Activated naive CD4-positive, alpha-beta T cell treated with anti-CD3 and anti-CD28 coated beads, Interleukin-2, amount 50 U/mL, for 72 hours (primary cell): Measurements from ENCODE around the gene PRDM12. TPM values are rescaled to one million over a fixed set of nuclear protein-coding genes. Genes with fewer than 3 reads are reported as not detected.

Experiments used
- ATAC-seq, 2 donors: fragments of 150-1000 bp; cut with Tn5 transposase; 2 replicates each; pipeline ENCODE4 v1.10.0; 2021; ENCODE audit warnings: mild to moderate bottlenecking in 2 of 2, moderate library complexity in 2 of 2
- DNase-seq, 2 donors: peaks; one replicate each; pipeline ENCODE4 v3.0.0; 2021 to 2022; ENCODE audit warnings: low spot score in 2 of 2
- H3K27ac Mint-ChIP-seq, 2 donors: one replicate each; pipeline ENCODE4 v1.8.0; 2022; ENCODE audit warnings: mild to moderate bottlenecking in 2 of 2, mixed read lengths in 2 of 2
- H3K36me3 Mint-ChIP-seq, 2 donors: one replicate each; pipeline ENCODE4 v1.8.0; 2022; ENCODE audit warnings: mixed read lengths in 2 of 2
- H3K9me3 Mint-ChIP-seq, 2 donors: one replicate each; pipeline ENCODE4 v1.8.0; 2022; ENCODE audit warnings: mixed read lengths in 2 of 2
- total RNA-seq, 2 donors: library from RNA; stranded (reverse); gene quantifications; one replicate each; pipeline ENCODE4 v1.2.3, GENCODE V29; 2022

PRDM12 gene
- total RNA-seq, 2 donors from 2014 or later, result not detected

DNA sequence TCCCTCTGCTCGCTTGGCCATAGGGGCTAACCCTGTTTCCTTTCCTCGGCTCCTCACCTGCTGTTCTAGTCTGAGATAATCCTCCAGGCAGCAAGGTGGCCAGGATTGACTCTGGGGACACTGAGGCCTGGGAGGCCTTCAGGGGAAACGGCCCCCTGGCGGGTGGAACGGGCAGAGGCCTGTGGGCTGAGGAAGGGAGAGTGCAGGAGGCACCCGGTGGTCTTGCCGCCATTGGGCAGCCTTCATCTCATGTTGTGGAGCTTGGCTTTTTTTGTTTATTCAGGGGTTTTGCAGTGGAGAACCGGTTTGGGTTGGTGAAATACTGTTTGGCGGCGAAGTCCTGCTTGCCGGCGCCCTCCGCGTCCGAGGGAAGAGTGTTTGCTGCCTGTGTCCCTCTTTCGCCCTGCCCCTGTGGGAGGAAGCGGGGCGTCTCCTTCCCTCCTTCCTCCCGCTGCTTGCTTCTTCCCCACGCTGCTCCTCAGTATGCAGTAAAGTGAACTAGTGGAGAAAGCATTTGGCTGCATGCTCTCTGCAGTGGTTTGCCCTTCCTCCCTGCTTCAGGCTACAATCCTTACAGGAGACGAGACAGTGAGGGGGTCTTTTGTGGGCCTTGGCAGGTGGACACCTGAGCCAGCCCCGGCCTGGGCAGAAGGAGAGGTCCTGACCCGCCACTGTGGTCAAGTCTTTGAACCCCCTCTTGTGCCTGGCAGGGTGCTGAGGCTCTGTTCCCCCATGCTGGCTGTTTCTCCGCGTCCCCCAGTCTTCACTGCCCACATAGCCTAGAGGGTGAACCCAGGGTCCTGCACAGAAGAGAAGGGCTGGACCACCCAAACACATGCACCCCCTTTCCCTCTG, 30.8 kb upstream of the PRDM12 start:
- peaks cover 4 to 5% of the 10 kb centered on the region in 2 donors for H3K36me3 Mint-ChIP-seq
- no peak for DNase-seq
- no peaks in the 10 kb centered on the region for H3K9me3 Mint-ChIP-seq
- peak overlapping the region in 1 of 2 donors; percentile 88 for H3K27ac Mint-ChIP-seq
- ATAC-seq, result no peak

DNA sequence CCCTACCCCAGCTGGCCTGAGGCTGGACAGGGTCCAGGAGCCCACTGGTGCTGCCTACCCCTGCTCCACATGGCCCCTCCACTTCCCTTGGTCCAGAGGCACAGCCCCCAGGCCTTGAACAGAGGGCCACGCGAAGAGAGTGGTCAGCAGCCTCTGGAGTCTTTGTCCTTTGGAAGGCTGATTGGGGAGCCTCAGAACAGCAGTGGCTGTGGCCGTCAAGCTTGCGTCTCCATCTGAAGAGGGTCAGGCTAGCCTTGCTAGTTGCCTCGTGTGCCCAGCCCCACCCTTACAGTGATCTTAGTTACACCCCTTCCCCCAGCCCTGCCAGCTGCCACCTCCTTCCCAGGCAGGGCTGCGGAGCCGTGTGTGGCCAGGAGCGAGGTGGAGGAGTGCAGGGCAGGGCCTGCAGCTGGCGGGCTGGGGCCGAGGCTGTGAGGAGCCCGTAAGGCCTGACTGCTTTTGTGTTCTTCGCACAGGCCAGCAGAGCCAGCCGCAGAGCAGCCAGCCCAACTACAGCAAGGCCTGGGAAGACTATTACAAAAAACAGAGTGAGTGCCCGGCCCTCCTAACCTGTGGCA, 30.1 kb upstream of the PRDM12 start:
- DNase-seq (no peak), ATAC-seq (no peak)
- Mint-ChIP-seq H3K36me3 (peaks cover 7 to 11% of the 10 kb centered on the region in 2 donors), H3K27ac (no peak overlapping the region), H3K9me3 (no peaks in the 10 kb centered on the region)

DNA sequence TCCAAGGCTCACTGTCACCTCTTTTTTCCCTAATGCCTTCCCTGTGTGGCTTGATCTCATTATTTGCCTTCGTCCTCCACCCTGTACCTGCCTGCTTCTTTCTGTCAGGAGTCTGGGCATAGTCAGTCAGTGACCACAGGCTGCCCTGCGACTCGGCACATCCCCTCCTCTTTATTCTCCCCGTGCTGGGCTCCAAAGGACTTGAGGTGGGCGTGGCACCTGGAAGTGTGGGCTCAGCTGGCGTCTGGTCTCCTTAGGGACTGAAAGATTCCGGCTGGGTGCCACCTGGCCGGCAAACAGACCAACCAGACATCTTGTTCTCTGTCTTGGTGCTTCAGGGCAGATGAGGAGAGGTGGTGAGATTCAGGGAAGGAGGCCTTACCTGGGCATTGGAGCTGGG, 29.6 kb upstream of the PRDM12 start:
- H3K9me3 Mint-ChIP-seq, result no peaks in the 10 kb centered on the region
- H3K27ac Mint-ChIP-seq, result peak overlapping the region in 1 of 2 donors; percentile 60
- ATAC-seq (no peak), DNase-seq (no peak)
- peaks cover 7 to 13% of the 10 kb centered on the region in 2 donors for H3K36me3 Mint-ChIP-seq

DNA sequence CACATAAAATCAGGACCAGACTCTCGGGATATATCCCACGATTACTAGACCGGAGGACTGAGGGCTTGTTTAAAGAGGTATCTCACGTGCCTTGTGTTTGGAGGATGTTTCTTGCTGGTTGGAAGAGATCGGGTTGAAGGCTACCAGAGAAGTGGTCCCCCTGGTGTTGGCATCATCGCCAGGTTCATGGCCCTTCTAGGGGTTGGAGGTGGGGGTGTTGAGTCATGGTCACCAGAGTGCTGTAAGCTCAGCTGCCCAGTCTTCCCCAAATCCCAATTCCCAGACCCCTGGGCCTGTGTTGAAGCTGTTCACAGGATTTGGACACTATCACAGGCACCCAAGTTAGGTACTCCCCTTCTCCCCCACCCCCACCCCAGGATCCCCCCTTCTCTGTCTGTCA, 29.1 kb upstream of the PRDM12 start:
- H3K9me3 Mint-ChIP-seq, result no peaks in the 10 kb centered on the region
- peaks cover 7 to 13% of the 10 kb centered on the region in 2 donors for H3K36me3 Mint-ChIP-seq
- ATAC-seq, result no peak

DNA sequence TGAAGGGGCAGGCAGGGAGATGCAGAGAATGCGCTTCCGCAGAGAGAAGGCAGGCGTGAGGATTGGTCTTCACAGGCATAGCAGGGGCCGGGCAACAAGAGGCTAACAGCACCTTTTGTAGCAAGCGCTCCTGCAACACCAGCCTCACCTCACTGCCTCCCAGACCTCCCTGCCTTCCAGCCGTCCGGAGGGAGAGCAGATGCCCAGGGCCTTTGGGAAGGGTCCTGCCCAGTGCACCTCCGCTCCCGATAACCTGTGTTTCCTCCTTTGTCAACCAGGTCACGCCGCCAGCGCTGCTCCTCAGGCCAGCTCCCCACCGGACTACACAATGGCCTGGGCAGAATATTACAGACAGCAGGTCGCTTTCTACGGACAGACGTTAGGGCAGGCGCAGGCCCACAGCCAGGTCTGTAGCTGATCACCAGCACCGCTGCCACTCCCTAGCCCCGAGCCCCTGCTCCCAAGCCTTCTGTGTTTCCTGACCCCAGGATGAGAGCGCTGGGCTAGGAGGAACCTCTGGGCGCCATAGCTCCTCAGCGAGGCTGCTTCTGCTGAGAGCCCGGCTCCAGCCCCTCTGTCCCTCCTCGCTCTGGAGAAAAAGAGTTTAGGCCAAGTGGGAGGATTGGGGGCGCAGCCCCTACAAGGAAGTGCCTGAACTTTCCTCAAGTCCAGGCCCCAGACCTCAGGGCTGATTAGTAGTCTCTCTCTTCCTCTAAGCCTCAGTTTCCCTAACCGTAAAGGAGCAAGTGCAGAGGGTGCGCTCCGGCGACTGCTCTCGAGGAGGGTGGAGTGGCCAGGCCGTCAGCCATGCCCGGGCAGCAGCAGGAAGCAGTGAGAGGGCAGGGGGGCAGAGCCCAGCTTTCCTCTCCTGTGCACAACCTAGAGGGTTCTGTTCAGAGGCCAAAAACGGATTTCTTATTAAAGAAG, 28.4 kb upstream of the PRDM12 start:
- no peak overlapping the region for H3K27ac Mint-ChIP-seq
- no peak for ATAC-seq
- peaks cover 7 to 13% of the 10 kb centered on the region in 2 donors for H3K36me3 Mint-ChIP-seq
- no peaks in the 10 kb centered on the region for H3K9me3 Mint-ChIP-seq
- no peak for DNase-seq

More for the DNA sequence above, 29.1 kb upstream of the PRDM12 start:
- H3K27ac Mint-ChIP-seq, result peak overlapping the region in 1 of 2 donors; percentile 36
- no peak for DNase-seq

DNA sequence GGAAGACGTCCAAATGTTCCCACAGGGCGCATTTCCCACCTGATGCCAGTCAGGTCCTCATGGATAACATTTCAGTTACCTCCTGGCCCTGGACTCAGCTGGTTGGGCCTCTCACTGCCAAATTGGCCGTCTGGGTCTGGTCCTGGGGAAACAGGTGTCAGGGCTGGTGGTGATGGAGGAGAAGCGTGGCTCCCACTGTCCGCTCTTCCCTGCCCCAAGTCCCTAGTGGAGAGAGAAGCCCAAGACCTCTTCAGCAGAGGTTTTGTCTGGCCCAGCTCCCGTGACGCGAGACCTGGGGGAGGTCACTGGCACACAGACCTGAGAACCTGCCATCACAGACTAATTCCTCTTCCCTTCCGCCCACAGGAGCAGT, 27.8 kb upstream of the PRDM12 start:
- H3K27ac Mint-ChIP-seq, result no peak overlapping the region
- H3K36me3 Mint-ChIP-seq, result peaks cover 7 to 13% of the 10 kb centered on the region in 2 donors
- no peak for DNase-seq
- H3K9me3 Mint-ChIP-seq, result no peaks in the 10 kb centered on the region
- no peak for ATAC-seq

DNA sequence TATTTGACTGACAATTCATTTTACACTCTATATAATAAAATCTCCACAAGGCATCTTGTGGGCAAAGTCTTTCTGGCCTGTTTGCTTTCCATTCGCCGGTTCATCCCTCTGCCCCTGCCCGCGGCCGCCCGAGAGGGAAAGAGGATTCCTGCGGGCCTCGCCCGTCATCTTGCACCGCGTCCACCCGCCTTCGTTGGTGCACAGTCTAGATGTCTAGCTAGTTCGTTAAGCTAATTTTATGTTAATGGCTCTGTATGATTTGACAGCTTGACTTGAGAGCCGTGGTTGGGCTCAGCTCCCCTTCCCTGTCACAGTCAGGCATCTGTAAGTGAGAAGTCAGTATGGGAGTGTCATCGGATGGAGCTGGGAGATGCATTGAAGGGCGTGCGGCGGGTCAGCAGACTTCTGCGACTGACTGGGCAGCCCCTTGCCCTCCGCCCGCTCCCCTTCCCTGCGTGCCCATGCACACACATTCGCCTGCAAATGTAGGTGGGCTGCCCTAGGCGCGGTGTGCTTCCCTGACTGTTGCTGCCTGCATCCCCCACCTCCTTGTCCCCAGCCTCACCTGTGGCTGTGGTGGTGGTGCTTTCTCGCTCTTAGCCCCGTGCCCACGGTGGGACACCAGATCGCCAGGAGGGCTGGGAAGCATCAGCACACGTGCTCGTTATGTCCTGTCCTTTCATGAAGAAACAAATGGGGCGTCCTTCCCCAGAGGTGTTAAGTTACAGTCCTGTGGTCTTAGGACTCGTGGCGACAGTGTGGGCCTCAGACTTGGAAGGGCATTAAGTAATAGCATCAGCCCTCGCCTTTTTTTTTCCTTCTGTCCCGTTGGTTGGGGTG, 25.9 kb upstream of the PRDM12 start:
- no peaks in the 10 kb centered on the region for H3K9me3 Mint-ChIP-seq
- DNase-seq (no peak), ATAC-seq (no peak)
- peak overlapping the region in 1 of 2 donors; percentile 29 for H3K27ac Mint-ChIP-seq
- peaks cover 7 to 13% of the 10 kb centered on the region in 2 donors for H3K36me3 Mint-ChIP-seq

DNA sequence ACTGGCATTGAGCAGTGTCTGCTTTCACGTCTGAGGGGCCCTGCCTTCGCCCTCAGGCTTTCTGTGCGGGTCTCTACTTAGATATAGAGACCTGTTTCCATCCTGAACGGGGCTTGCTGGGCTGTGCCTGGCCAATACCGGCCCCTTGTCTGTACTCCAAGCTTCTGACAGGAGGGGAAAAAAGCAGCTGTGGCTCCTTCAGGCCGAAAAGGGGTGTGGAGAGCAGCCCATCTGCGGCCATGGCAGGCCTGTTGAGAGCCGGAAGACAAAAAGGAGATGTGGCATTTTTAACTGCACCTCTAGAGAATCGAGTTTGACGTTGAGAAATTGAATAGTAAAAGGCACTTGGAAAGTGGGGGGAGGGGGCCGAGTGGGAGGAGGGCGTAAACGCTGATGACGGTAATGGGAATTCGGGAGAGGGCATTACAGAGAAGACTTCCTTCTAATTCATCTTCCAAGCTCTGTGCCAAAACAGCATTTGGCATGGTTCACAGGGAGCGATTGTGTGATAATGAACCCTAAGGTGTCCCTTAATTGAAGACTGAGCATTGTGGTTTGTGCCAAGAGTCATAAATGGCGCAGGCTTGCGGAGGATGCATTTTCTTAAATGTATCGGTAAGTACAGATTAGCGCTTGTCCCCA, 25.1 kb upstream of the PRDM12 start:
- ATAC-seq, result no peak
- DNase-seq, result no peak
- Mint-ChIP-seq H3K9me3 (no peaks in the 10 kb centered on the region), H3K27ac (no peak overlapping the region), H3K36me3 (peaks cover 7 to 13% of the 10 kb centered on the region in 2 donors)

DNA sequence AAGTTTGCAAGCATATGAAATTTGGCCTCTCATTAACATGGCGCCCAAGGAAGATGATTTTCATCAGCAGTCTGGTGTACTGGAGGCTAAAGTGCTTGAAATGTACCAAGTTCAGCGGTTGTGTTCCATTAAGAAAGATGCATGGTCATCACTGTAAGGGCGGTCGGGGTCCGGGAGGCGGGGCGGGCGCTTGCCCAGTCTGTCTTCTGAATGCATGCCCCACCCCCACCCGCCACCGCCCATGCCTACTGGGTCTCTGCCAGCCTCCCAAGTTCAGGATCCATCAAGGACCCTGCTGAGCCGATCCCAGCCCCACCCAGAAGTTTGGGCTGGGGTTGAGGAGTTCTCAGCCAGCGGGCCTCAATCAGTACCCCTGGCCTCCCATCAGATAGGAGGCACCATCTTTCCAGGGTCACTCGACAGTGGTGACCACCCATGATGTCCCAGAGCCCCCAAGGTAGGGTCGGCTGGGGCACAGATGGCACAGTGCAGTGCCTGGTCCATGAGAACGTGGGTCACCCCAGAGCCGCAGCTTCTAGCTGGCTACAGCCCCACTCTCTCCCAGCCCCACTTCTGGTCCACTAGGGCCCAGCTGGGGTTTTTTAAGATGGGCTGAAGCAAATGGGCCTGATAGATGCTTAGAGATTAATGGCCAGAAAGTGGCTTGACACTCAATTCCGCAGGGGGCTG, 24.4 kb upstream of the PRDM12 start:
- Mint-ChIP-seq H3K27ac (no peak overlapping the region), H3K9me3 (no peaks in the 10 kb centered on the region), H3K36me3 (peaks cover 7 to 13% of the 10 kb centered on the region in 2 donors)
- DNase-seq (no peak), ATAC-seq (no peak)

DNA sequence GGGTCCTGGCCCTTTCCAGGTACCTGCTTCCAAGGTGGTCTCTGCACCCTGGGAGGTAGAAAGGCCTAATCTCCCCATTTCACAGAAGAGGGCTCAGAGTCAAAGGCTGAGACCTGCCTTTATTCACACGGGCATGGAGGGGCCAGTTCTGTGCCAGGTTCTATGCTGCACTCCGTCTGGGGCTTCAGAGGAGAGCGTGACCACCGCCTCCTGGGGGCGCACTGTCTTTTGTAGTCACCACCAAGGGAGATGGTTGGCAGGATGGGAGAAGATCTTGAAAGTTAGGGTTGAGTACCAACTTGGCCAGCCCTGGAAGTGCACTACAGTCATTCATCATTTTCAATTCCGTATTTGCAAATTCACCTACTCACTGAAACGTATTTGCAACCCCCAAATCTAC, 23.7 kb upstream of the PRDM12 start:
- Mint-ChIP-seq H3K9me3 (peaks cover 0 to 1% of the 10 kb centered on the region in 2 donors), H3K36me3 (peaks cover 7 to 13% of the 10 kb centered on the region in 2 donors), H3K27ac (no peak overlapping the region)
- DNase-seq, result no peak
- no peak for ATAC-seq

DNA sequence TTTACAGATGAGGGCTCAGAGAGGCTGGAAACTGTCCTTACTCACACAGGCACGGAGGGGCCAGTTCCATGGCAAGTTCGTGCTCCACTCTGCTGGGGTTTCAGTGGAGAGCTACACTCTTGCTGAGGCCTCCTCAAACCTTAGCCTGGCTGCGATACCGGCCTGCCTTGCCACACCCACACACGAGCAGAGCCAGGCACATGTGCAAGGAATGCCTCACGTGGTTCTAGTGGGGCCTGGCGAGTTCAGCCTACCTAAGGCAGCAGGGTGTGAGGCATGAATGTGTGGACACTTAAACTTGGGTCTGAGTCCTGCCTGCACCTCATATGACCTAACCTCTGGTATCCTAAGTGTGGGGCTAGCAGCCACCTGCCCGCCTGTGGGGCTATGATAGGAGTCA, 21.5 kb upstream of the PRDM12 start:
- Mint-ChIP-seq H3K9me3 (peaks cover 5 to 7% of the 10 kb centered on the region in 2 donors), H3K36me3 (peaks cover 7 to 25% of the 10 kb centered on the region in 2 donors)
- no peak for ATAC-seq

DNA sequence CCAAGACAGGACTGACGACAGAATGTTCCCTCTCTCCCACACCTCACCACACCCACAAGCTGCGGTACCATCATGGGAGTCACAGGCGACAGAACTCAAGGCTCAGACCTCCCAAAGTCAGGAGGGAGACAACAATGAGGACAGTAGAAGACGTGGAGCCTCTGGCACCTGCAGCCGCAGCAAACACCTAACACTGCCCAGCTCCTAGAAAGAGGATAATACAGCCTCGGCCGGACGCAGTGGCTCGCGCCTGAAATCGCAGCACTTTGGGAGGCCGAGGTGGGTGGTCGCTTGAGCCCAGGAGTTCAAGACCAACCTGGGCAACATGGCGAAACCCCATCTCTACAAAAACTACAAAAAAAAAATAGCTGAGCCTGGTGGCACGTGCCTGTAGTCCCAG, 13.2 kb upstream of the PRDM12 start:
- Mint-ChIP-seq H3K36me3 (peaks cover 0 to 9% of the 10 kb centered on the region in 2 donors), H3K9me3 (peaks cover 2 to 4% of the 10 kb centered on the region in 2 donors), H3K27ac (no peak overlapping the region)
- no peak for DNase-seq
- ATAC-seq, result no peak

More for the DNA sequence above, 21.5 kb upstream of the PRDM12 start:
- no peak for DNase-seq
- H3K27ac Mint-ChIP-seq, result no peak overlapping the region

DNA sequence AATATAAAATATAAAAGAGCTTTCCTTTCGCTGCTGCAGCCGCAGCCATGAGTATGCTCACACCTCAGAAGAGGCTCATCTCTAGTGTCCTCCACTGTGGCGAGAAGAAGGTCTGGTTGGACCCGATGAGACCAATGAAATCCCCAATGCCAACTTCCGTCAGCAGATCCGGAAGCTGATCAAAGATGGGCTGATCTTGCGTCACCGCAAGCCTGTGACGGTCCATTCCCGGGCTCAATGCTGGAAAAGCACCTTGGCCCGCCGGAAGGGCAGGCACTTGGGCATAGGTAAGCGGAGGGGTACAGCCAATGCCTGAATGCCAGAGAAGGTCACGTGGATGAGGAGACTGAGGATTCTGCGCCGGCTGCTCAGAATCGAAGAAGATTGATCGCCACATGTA, 12.6 kb upstream of the PRDM12 start:
- no peak for ATAC-seq
- no peak for DNase-seq
- no peak overlapping the region for H3K27ac Mint-ChIP-seq
- no peaks in the 10 kb centered on the region for H3K9me3 Mint-ChIP-seq
- peaks cover 0 to 4% of the 10 kb centered on the region in 2 donors for H3K36me3 Mint-ChIP-seq

DNA sequence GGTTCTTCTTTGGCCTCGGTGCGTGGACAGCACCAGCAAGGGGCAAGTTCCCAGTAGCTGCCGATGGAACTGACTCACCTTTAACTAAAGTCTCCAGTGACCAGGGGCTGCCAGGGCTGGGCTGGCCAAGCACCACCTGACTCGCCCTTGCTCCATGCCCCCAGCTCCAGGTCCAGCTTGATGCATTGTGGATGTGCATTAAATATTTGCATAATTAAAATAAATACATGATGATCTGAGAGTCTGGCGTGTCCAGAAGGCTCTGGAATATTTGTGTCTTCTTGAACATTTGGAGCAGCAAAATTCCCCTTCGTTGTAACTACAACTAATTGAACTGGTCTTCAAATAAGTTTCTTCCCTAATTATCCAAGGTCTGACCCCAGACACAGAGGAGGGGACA, 9.5 kb upstream of the PRDM12 start:
- DNase-seq (no peak), ATAC-seq (no peak)
- Mint-ChIP-seq H3K9me3 (no peaks in the 10 kb centered on the region), H3K27ac (no peak overlapping the region), H3K36me3 (no peaks in the 10 kb centered on the region)
